Spleen (tissue), 7 donors: ENCODE measurements around the gene GPR176.

Experiments used
- CTCF ChIP-seq, 11 experiments: fragments of 200-600 bp in 7 of 11; fragments of 450-650 bp in 4 of 11; sonication (generic) in 4 of 11; IDR thresholded peaks in 8 of 11; conservative IDR thresholded peaks in 3 of 11; 1 replicate in 7 of 11; 2 replicates in 4 of 11; pipeline versions ENCODE4 v1.4.0 to v1.8.0; 2016 to 2021; ENCODE audit warnings: antibody characterized with exemption in 11 of 11, inconsistent platforms in 4 of 11, mild to moderate bottlenecking in 1 of 11
- POLR2A ChIP-seq, 3 donors: fragments of 450-650 bp; IDR thresholded peaks; one replicate each; pipeline ENCODE4 v1.5.1; 2017; ENCODE audit warnings: antibody characterized with exemption in 3 of 3, mild to moderate bottlenecking in 1 of 3
- POLR2AphosphoS5 ChIP-seq, 3 donors: sonication (generic); formaldehyde crosslinking; IDR thresholded peaks; one replicate each; pipeline ENCODE4 v1.5.1; 2017; ENCODE audit warnings: antibody characterized with exemption in 3 of 3
- donor health status: DM: no; HTN: no; CAD: no; lungs with moderate emphysema.
- donor health status: DM: no; HTN: no; CAD: no.
- donor health status: DM: no; HTN: no; CAD: no.

DNA sequence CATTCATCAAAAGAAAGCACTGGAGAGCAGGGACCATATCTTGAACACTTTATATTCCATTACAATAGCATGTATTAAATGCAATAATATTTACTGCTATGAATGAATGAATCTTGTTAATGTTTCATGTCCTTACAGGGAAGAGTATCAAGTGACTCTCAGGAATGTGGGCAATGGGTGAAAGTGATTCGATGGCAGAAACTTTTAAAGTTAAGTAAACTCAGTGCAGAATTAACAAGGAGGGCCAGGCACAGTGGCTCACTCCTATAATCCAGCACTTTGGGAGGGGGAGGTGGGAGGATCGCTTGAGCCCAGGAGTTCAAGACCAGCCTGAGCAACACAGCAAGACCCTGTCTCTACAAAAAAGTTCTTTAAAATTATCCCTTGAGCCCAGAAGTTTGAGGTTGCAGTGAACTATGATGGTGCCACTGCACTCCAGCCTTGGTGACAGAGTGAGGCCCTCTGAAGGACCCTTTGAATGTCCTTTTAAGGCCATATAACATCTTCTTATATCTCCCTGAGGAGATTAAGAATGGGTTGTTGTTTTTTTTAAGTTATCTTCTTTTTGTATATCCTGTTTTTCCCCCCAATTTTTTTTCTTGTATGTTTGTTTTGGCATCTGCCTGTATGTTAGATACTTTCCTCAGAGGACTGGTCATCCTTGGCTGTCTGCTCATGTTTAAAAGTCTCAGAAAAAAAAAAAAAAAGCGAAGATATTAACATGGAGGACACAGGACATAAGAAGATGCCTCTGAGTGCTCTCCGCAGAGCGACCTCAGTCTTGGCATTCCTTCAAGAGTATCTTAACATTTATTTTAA lies 127.8 kb downstream of the GPR176 start:
- TF ChIP-seq CTCF (IDR thresholded peaks at IDR 0.05 in 8 of 11, conservative IDR thresholded peaks at IDR 0.05 in 3 of 11) (no peak), POLR2AphosphoS5 (IDR thresholded peaks at IDR 0.05) (no peak), POLR2A (IDR thresholded peaks at IDR 0.05) (no peak)
